GM21360 (cell line): ENCODE data around the gene MICU1.
"Not testable (repeated sequence)": the region's sequence is repeated elsewhere in the genome, so short reads cannot be mapped to it uniquely, and the experiment has no call there.

Source experiments
- ATAC-seq: cut with Tn5 transposase; IDR thresholded peaks from one replicate; pipeline ENCODE4 v1.9.1; 2021; ENCODE audit warnings: mild to moderate bottlenecking, moderate library complexity; ENCODE audit not compliant: unreplicated experiment

Gene MICU1

DNA sequence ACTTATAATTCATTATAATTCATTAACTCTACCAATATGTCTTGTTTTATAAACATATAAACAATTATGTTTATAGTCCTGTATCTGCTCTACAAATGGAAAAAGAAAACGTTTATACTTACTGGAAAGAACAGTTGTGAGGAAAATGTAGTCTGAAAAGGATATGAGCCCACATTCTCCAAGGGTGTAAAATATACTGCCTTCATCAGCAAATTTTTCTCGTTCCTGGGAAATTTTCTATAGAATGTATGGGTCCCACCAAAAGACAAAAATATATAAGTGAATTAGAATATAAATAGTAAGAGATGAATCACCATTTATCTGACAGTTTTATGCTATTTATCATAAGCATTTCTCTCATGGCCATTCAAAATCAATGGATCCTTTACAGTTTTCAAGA is 117.8 kb downstream of the MICU1 start:
- no peak for ATAC-seq

DNA sequence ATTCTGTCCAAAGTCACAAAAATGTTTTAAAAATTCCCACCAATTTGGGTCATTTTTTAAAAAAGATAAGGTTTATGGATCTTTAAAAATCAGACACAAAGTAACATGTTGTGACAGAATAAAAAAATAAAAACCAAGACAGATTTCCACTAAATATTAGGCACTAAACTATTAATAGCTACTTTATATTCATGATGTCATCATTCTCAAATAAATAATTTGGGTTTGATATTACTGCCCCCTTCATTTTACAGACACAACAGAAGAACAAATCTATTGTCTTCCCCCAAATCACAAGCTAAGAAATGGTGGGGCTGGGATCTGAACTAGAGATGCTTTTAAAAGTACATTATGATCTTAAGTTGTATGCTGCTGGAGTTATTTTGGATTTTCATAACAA is 119.4 kb downstream of the MICU1 start:
- ATAC-seq: no peak

DNA sequence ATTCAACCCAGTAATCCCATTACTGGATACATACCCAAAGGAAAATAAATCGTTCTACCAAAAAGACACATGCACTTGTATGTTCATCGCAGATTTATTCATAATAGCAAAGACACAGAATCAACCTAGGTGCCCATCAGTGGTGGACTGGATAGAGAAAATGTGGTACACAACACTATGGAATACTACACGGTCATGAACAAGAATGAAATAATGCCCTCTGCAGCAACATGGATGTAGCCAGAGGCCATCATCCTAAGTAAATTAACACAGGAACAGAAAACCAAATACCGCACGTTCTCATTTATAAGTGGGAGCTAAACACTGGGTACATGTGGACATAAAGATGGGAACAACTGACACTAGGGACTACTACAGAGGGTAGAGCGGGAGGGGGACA is 120.4 kb downstream of the MICU1 start:
- no peak for ATAC-seq

DNA sequence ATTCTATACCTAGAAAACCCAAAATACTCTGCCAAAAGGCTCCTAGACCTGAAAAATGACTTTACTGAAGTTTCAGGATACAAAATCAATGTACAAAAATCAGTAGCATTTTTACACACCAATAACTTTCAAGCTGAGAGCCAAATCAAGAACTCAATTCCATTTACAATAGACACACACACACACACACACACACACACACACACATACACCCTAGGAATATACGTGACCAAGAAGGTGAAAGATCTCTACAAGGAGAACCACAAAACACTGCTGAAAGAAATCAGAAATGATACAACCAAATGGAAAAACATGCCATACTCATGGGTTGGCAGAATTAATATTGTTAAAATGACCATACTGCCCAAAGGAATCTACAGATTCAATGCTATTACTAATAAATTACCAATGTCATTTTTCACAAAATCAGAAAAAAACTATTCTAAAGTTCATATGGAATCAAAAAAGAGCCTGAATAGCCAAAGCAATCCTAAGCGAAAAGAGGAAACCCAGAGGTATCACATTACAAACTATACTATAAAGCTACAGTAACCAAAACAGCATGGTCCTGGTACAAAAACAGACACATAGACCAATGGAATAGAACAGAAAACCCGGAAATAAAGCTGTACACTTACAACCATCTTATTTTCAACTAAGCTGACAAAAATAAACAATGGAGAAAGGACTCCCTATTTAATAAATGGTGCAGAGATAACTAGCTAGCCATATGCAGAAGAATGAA is 122.0 kb downstream of the MICU1 start:
- ATAC-seq: no peak

DNA sequence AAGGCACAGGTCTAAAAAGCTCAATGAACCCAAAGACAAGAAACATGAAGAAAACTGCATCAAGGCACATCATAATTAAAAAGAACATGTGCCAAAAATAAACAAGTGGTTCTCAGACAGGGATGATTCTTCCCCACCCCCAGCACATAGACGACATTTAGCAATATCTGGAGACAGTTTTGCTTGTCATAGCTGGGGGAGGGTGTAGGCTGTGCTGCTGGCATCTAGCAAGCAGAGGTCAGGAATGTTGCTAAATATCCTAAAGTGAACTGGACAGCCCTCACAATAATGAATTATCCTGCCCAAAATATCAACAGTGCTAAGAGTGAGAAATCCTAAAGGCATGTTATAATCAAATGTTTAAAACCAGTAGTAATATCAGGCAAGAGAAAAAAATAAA is 122.6 kb downstream of the MICU1 start:
- no peak for ATAC-seq

DNA sequence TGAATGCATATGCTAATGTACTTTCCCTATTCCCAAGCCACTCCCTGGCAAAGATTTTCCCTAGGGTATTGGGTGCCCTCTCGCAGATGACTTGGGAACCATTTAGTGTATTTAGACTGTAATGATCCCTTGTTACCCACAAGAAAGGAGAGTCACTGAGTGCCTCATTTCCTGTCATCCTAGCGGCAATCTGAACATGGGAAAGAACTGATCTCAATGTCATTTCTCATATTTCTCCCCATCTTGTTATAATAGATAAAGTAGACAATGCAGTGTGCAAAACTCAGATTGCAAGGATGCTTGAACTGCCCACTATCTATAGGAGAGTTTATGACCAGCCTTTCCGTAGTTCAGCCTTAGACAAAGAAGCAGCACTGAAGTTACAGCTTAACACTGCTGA is 123.3 kb downstream of the MICU1 start:
- ATAC-seq: no peak

DNA sequence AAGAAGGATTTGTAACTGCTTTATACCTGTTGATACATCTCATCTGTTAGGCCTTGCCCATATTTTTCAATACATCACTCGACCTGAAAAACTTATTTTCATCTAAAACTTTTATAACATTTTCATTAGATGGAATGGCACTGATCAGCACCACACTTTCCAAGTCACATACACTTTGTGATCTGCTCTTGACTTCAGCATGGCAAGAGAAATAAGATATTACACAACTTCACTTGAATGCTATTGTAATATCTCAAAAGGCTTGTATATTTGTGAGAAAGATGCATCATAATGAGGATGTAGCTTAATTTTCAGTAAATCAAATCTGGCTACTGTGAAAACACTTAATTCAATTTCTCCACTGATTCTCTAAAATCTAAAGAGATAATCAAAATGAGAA is 126.2 kb downstream of the MICU1 start:
- ATAC-seq: no peak

DNA sequence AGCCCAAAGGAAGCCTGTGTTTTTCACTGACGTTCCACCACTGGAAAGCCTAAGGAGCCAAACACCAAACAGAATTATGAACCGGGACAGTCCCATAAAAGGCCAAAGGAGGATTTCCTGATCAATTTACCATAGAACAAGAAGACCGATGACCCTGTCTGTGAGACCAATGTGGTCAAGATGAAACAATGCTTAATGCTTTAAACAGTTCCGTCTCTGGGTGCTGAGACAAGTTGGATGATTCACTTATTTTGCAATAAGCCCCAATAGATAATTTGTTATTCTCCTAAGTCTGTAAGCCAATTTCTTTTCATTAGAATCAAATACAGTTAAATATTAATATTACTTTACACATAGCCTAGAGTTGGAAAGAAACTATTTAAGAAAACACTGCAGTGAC is 134.9 kb downstream of the MICU1 start:
- ATAC-seq: no peak

DNA sequence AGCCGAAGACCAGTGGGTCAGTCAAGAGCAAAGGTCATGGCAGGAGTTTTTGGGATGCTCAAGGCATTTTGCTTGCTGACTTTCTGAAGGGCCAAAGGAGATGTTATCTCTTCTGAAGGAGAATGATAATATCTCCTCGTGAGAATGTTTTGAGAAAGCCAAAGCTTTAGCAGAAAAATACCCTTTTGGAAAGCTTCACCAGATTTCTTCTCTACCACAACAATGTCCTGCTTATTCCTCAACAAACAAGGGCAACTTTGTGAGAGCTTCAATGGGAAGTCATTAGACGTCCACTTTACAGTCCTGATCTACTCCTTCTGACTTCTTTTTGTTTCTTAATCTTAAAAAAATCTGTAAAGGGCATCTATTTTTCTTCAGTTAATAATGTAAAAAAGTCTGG is 138.4 kb downstream of the MICU1 start:
- no peak for ATAC-seq

DNA sequence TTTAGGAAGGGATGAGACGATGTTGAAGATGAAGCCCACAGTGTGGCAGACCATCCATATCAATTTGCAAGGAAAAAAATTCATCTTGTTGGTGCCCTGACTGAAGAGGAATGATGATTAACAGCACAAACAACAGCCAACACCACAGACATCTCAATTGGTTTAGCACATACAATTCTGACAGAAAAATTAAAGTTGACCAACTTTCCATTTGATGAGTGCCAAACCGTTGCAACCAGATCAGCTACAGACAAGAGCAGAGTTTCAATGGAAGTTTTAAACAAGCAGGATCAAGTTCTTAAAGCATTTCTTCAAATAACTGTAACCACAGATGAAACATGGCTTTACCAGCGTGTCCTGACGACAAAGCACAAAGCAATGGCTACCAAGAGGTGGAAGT is 138.8 kb downstream of the MICU1 start:
- no peak for ATAC-seq

DNA sequence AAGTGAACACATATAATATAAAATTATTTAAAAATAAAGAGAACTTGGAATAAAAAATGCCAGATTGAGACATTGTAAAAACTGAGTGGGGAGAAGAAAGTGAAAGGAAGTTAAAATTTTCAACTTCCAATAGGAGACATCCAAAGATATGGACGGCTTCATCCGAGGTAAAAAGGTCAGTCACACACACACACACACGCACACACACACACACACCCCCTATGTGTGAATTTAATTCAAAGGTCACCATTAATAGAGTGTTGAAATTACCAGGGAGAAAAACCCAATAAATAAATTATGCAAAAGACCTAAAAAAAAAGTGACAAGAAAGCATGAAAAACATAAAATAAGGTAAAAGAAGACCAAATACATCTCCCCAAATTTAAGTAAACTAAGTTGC is 140.2 kb downstream of the MICU1 start:
- ATAC-seq: no peak

DNA sequence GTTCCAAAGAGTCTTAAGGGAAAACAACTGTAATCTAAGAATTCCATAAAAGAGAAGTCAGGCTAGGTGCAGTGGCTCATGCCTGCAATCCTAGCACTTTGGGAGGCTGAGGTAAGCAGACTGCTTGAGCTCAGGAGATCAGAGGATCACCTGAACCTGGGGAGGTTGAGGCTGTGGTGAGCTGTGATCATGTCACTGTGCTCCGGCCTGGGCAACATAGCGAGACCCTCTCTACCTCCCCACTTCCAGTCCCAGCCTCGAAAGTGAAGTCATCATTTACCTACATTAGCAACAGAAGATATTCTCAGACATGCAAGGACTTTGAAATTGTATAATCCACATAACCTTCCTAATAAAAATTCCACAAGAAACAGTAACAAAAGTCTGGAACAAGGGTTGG is 141.4 kb downstream of the MICU1 start:
- ATAC-seq: no peak

DNA sequence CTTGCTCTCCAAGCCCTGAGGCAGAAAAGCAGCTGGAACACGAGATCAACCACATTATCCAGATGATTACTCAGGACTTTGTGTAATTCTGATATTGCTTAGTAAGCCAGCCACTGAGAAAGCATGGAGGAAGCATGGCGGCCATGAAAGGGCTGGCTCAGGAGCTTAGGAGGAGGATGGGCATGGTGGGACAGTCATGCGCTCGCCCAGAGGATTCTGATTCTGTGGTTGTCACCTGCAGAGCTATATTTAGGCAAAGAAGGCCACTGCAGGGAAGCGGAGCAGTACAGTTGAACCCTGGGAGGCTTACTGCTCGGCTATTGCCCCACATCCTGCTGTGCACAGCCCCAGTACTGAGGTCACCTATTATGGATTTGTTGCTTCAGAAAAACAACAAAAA is 142.4 kb downstream of the MICU1 start:
- ATAC-seq: no peak

DNA sequence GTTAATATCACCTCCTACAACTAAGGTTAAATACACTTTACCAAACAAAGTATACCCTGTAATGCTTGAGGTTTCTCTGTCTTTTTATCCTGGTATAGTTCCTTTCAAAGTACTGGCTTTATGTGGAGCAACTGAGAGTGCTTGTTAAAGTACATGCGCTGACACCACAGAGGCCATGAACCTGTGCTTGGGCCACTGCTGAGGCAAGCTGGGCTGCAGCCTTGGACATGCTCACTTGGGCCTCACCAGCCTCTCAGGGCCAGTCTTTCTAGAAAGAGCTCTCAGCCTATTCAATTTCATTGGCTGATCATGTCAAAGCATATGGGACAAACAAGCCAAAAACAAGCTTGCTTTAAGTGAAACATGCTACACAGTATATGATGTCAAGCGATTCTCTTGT is 145.0 kb downstream of the MICU1 start:
- no peak for ATAC-seq

DNA sequence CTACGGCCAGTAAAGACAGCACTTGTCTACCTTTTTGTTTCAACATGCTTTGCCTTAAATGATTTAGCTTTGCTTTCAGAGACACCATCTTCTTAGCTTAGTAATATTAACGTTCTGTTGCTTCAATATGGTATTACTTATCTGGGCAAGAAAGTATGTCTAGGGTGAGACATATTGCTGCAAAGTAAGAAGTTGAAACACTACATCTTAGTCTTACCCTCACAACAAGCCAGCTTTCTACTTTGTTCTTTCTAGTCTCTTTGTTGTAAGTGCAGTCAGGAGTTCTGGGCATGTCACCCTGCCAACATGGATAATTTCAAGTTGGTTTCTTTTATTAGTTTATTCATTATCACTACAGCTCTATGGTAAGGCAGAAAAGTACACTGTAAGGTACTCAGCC is 148.4 kb downstream of the MICU1 start:
- no peak for ATAC-seq

DNA sequence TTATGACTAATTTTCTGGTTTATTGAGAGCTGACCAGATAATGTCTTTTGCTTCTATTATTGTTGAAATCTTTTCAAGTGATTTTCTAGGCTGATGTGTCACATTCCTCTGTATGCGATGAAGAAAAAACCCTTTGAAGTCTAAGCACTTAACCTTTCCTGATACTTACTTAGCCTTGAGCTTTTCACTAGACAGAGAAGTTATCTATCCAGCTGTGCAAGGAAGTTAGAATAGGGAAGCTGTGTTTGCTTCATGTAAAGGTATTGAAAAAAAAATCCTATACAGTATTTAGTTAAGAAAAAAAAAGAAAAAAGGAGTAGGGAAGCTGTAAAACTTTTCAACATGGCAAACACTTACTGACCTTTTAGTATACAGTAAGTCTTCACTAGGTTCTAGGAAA is 153.6 kb downstream of the MICU1 start:
- no peak for ATAC-seq

DNA sequence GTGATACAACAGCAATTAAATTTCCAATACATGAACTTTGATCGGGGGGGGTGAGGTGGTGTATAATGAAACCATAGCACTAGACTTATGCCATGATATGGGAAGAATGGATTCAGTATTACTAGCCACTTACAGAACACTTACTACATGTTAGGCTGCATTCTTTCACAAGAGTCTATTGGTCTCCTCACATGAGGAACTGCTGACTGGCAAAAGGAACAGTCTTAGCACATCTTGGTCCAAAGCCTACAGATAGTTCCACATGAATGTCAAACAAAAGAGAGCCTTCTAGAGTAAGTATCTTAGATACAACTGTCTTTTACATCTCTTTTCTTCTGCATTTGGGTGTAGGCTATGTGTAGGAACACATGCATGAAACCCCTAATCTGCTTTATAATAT is 155.2 kb downstream of the MICU1 start:
- ATAC-seq: no peak

DNA sequence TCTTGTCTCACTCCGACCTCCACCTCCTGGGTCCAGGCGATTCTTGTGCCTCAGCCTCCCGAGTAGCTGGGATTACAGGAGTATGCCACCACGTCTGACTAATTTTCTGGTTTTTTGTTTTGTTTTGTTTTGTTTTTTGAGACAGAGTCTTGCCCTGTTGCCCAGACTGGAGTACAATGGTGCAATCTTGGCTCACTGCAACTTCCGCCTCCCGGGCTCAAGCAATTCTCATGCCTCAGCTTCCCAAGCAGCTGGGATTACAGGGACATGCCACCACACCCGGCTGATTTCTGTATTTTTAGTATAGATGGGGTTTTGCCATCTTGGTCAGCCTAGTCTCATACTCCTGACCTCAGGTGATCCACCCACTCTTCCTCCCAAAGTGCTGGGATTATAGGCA is 158.8 kb downstream of the MICU1 start:
- not testable (repeated sequence) for ATAC-seq

DNA sequence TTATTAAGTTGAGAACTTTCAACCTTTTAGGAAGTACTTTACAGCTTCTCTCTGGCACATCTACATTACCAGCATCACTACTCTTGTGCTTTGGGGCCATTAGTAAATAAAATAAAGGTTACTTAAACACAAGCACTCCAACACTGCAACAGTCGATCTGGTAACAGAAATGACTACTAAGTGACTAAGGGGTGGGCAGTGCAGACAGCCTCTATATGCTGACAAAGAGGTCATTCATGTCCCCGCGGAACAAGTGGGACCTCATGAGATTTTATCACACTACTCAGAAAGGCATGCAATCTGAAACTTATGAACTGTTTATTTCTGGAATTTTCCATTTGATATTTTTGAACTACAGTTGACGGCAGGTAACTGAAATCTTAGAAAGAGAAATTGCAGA is 159.9 kb downstream of the MICU1 start:
- ATAC-seq: no peak

DNA sequence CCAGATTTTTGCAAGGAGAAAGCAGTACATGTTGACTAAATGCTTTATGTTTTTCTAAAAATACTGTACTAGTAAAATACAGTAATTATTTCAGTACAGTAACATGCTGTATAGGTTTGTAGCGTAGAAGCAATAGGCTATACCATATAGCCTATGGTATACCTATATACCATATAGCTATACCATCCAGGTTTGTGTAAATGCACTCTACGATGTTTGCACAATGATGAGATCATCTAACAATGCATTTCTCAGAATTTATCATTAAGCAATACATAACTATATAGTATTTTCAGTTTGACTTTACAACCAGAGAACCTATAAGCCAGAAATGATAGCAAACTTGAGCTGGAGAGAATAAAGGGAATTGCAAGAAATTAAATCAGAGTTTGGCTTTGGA is 161.4 kb downstream of the MICU1 start:
- ATAC-seq: no peak

DNA sequence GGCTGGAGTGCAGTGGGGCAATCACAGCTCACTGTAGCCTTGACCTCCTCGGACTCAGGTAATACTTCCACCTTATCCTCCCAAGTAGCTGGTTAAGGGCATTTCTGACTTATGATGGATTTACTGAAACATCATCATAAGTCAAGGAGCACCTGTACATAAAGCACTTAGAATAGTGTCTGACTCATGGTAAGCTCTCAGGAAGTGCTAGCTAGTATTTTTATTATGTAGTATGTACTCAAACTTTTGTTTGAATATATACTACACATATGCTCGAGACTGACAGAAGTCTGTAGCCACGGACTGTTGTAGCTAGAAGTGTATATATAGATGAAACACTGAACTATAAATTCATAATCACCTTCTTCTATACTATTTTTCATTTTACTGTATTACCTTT is 163.6 kb downstream of the MICU1 start:
- ATAC-seq: no peak

DNA sequence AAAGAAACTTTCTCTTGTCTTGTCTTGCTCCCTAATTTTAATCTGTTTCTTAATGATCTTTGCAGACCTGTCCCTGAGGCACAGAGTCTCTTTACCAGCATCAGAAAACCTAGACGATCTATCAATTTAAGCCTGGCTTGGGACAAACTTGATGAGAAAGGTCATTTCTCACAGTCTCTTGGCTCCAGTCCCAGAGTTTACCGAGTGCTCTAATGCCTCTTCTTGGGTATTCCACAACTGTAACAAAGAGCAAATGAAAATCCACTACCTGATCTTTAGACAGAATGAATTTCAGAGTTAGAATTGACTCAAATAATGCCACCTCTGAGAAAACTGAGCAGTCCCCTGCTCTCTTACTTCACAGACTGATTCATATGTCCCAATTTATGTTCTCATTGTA is 164.8 kb downstream of the MICU1 start:
- no peak for ATAC-seq

DNA sequence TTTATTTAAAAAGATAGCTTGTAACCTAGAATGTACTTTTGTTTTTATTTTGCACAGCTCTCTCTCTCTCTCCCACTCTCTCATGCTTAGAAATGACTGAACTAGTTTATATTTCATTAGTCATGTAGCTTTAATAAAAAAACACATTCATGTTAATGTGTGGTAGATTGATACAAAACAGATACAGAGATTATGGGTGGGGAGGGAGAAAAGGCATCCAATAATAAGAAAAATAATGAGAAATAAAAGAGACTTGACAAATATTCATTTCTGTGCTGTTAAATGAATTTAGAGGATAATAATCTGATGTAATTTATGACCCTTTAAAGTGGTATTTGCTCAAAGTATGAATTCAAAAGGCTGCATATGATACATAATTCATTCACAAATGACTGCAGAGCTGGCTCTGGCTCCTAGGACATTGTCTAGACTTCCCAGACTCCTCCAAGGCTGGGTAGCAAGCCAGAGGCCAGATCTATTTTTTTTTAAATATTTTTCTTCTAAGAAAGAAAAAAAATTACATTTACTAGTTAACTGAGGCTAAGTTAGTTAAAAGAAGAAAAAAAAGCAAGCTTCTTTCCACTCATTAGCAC is 165.5 kb downstream of the MICU1 start:
- ATAC-seq: no peak
